Measurements from ENCODE around the gene PRR33. TPM values are rescaled to one million over a fixed set of nuclear protein-coding genes. Genes with fewer than 3 reads are reported as not detected.

Gene PRR33
- total and polyA plus RNA-seq, 2 experiments from 2014 or later, result 0.29 TPM; not detected in 1

GRCh38 chr11:1935156-1936071, 43.7 kb upstream of the PRR33 start:
- Histone ChIP-seq H3K4me1 (ENCODE audit: insufficient read depth) (peaks cover 21% of the 10 kb centered on the region), H3K4me3 (no peak overlapping the region), H2AFZ (no peak overlapping the region), H3K79me2 (no peaks in the 10 kb centered on the region), H3K36me3 (replicated peaks; ENCODE audit: insufficient read depth, low read depth) (no peaks in the 10 kb centered on the region), H3K9me2 (replicated peaks; ENCODE audit: insufficient read depth) (no peaks in the 10 kb centered on the region), H3K27me3 (no peaks in the 10 kb centered on the region), H4K20me1 (ENCODE audit: insufficient read depth, poor library complexity, severe bottlenecking) (no peaks in the 10 kb centered on the region), H3K9me3 (ENCODE audit: low read depth) (no peaks in the 10 kb centered on the region), H3K4me2 (no peak overlapping the region), H3K27ac (no peak overlapping the region)
- DNase-seq (ENCODE audit: low spot score), result no peak
- no peak for TF ChIP-seq EZH2phosphoT487 (IDR thresholded peaks at IDR 0.05; ENCODE audit: low read depth, severe bottlenecking, unreplicated experiment)
- TF ChIP-seq, protein P1, sequence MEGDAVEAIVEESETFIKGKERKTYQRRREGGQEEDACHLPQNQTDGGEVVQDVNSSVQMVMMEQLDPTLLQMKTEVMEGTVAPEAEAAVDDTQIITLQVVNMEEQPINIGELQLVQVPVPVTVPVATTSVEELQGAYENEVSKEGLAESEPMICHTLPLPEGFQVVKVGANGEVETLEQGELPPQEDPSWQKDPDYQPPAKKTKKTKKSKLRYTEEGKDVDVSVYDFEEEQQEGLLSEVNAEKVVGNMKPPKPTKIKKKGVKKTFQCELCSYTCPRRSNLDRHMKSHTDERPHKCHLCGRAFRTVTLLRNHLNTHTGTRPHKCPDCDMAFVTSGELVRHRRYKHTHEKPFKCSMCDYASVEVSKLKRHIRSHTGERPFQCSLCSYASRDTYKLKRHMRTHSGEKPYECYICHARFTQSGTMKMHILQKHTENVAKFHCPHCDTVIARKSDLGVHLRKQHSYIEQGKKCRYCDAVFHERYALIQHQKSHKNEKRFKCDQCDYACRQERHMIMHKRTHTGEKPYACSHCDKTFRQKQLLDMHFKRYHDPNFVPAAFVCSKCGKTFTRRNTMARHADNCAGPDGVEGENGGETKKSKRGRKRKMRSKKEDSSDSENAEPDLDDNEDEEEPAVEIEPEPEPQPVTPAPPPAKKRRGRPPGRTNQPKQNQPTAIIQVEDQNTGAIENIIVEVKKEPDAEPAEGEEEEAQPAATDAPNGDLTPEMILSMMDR (IDR thresholded peaks at IDR 0.05; ENCODE audit: poor library complexity), result no peak
- no peak for TF ChIP-seq EZH2 (IDR thresholded peaks at IDR 0.05; ENCODE audit: borderline replicate concordance)
- WGBS (ENCODE audit: low lambda C conversion rate, missing lambda C conversion rate), result 90% methylated on average over 33 of the region's 33 CpGs

DNA sequence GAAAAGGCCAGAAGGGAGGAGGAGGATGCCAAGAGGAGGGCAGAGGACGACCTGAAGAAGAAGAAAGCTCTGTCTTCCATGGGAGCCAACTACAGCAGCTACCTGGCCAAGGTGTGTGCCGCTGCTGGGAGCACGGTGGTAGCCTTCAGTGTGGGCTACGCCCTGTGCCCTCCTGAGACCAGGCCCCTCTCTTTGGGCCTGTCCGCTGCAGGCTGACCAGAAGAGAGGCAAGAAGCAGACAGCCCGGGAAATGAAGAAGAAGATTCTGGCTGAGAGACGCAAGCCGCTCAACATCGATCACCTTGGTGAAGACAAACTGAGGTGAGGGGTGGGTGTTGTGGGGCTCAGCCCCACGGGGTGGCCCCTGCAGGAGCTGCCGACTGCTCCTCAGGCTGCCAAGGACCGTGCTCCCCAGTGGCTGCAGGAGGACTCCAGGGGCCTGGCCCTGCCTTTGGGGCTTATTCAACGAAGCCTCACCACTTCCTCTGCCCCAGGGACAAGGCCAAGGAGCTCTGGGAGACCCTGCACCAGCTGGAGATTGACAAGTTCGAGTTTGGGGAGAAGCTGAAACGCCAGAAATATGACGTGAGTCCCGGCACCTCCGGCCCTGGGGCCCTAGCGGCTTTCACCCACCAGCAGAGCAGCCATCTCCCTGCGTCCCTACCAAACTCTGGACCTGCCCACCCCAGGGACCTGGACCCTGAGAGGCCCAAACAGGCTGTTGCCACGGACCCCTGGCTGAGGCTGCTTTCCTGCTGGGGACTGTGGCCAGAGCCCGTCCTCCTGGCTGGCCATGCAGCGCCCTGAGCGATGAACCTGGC, 42.9 kb upstream of the PRR33 start:
- TF ChIP-seq EZH2 (IDR thresholded peaks at IDR 0.05; ENCODE audit: borderline replicate concordance), result no peak
- no peak for TF ChIP-seq EZH2phosphoT487 (IDR thresholded peaks at IDR 0.05; ENCODE audit: low read depth, severe bottlenecking, unreplicated experiment)
- TF ChIP-seq, protein P1 (IDR thresholded peaks at IDR 0.05; ENCODE audit: poor library complexity), result no peak
- no peak for DNase-seq (ENCODE audit: low spot score)
- Histone ChIP-seq H3K9me3 (ENCODE audit: low read depth) (no peaks in the 10 kb centered on the region), H4K20me1 (ENCODE audit: insufficient read depth, poor library complexity, severe bottlenecking) (no peaks in the 10 kb centered on the region), H3K4me3 (no peak overlapping the region), H3K4me2 (no peak overlapping the region), H3K27ac (no peak overlapping the region), H3K79me2 (no peaks in the 10 kb centered on the region), H3K9me2 (replicated peaks; ENCODE audit: insufficient read depth) (no peaks in the 10 kb centered on the region), H3K36me3 (replicated peaks; ENCODE audit: insufficient read depth, low read depth) (no peaks in the 10 kb centered on the region), H2AFZ (no peak overlapping the region), H3K27me3 (no peaks in the 10 kb centered on the region), H3K4me1 (ENCODE audit: insufficient read depth) (peaks cover 21% of the 10 kb centered on the region)
- 85% methylated on average over 24 of the region's 24 CpGs for WGBS (ENCODE audit: low lambda C conversion rate, missing lambda C conversion rate)

DNA sequence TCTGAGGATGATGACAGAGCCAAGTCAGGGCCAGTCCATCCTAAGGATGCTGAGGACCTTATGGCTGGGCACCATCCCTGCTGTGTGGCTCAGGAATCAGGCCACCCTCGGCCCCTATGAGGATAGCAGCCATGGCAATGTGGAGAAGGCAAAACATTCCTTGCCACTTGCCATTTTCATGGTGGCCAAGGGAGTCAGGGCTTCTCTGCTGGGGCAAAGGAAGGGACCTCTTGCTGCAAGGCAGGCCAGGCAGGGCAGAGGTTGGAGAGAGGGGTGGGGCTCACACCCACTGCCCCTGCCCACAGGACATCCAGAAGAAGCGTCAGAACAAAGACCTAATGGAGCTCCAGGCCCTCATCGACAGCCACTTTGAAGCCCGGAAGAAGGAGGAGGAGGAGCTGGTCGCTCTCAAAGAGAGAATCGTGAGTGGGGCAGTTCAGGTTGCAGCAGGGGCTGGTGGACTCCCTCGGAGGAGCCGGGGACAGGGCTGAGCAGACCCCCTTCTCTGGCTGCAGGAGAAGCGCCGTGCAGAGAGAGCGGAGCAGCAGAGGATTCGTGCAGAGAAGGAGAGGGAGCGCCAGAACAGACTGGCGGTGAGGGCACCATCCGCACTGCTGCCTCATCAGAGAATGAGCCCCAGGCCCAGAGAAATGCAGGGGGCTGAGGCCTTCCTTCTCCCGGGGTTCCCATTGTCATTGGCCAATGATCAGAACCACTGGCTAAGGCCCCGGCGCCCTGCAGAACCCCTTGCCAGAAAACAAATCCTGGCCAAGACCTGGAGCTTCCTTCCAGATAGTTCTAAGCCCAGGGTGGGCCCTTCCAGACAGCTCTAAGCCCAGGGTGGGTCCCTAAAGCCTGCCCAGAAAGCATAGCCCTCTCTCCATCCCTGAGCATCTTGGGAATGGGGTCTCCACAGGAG, 42.0 kb upstream of the PRR33 start:
- Histone ChIP-seq H3K4me2 (no peak overlapping the region), H2AFZ (no peak overlapping the region), H3K9me2 (replicated peaks; ENCODE audit: insufficient read depth) (no peaks in the 10 kb centered on the region), H3K9me3 (ENCODE audit: low read depth) (no peaks in the 10 kb centered on the region), H3K27ac (no peak overlapping the region), H3K36me3 (replicated peaks; ENCODE audit: insufficient read depth, low read depth) (no peaks in the 10 kb centered on the region), H3K4me1 (ENCODE audit: insufficient read depth) (peaks cover 17% of the 10 kb centered on the region), H3K4me3 (no peak overlapping the region), H3K79me2 (no peaks in the 10 kb centered on the region), H4K20me1 (ENCODE audit: insufficient read depth, poor library complexity, severe bottlenecking) (no peaks in the 10 kb centered on the region), H3K27me3 (no peaks in the 10 kb centered on the region)
- 89% methylated on average over 18 of the region's 18 CpGs for WGBS (ENCODE audit: low lambda C conversion rate, missing lambda C conversion rate)
- no peak for DNase-seq (ENCODE audit: low spot score)
- TF ChIP-seq EZH2 (IDR thresholded peaks at IDR 0.05; ENCODE audit: borderline replicate concordance) (no peak), EZH2phosphoT487 (IDR thresholded peaks at IDR 0.05; ENCODE audit: low read depth, severe bottlenecking, unreplicated experiment) (no peak)
- TF ChIP-seq, protein P1 (IDR thresholded peaks at IDR 0.05; ENCODE audit: poor library complexity), result no peak

Measured in hepatocyte (in vitro differentiated cells).